ENCODE measurements around the gene QRSL1.

DNA sequence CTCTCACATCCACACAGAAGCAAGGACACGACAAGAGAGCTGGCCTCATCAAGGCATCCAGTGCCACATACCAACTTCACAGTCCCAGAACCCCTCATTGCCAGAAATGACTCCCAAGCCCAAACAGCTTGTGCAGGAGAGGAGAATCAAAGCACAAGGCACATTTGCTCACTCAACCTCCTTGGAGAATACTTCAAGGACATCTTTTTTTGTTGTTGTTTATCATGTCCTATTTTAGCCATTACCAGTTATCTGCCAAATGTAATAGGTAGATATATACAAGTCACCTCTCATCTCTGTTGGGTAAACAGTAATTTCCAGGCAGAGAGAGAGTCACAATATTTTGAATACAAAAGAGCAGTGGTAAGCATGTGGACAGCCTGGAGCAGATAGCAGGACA is 47.9 kb upstream of the QRSL1 start:
- TF ChIP-seq, protein P1, sequence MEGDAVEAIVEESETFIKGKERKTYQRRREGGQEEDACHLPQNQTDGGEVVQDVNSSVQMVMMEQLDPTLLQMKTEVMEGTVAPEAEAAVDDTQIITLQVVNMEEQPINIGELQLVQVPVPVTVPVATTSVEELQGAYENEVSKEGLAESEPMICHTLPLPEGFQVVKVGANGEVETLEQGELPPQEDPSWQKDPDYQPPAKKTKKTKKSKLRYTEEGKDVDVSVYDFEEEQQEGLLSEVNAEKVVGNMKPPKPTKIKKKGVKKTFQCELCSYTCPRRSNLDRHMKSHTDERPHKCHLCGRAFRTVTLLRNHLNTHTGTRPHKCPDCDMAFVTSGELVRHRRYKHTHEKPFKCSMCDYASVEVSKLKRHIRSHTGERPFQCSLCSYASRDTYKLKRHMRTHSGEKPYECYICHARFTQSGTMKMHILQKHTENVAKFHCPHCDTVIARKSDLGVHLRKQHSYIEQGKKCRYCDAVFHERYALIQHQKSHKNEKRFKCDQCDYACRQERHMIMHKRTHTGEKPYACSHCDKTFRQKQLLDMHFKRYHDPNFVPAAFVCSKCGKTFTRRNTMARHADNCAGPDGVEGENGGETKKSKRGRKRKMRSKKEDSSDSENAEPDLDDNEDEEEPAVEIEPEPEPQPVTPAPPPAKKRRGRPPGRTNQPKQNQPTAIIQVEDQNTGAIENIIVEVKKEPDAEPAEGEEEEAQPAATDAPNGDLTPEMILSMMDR (IDR thresholded peaks at IDR 0.05), result no peak
- TF ChIP-seq POLR2A (IDR thresholded peaks at IDR 0.05) (no peak), EP300 (IDR thresholded peaks at IDR 0.05) (no peak)

Measured in upper lobe of left lung (tissue), 4 donors.